GM23338 (cell line): ENCODE results near the gene YPEL4. TPM values are rescaled to one million over a fixed set of nuclear protein-coding genes. Genes with fewer than 3 reads are reported as not detected.

Experiments
- ATAC-seq: fragments of 200-7000 bp; cut with Tn5 transposase; 3 replicates; pipeline ENCODE4 v1.9.1; 2020
- DNase-seq: peaks from one replicate; pipeline ENCODE4 v3.0.0-alpha.2; 2015; ENCODE audit warnings: low spot score
- H2AFZ ChIP-seq: fragments of 200-600 bp; sonication (generic); 2 replicates; pipeline ENCODE4 v1.8.0; 2016; ENCODE audit warnings: antibody characterized with exemption, mild to moderate bottlenecking, moderate library complexity
- H3F3A ChIP-seq: fragments of 200-600 bp; sonication (generic); replicated peaks from 2 replicates; pipeline ENCODE4 v1.8.0; 2017; ENCODE audit warnings: antibody characterized with exemption, mixed run types, low read depth
- H3K27ac ChIP-seq: fragments of 200-600 bp; sonication (generic); 2 replicates; pipeline ENCODE4 v1.6.1; 2016; ENCODE audit warnings: low read depth
- H3K27me3 ChIP-seq: fragments of 200-600 bp; sonication (generic); 2 replicates; pipeline ENCODE4 v1.8.0; 2016; ENCODE audit warnings: mild to moderate bottlenecking, mixed run types, moderate library complexity; ENCODE audit not compliant: insufficient read depth
- H3K36me3 ChIP-seq: fragments of 200-600 bp; sonication (generic); 2 replicates; pipeline ENCODE4 v1.8.0; 2016; ENCODE audit warnings: mild to moderate bottlenecking; ENCODE audit not compliant: insufficient read depth
- H3K4me1 ChIP-seq: fragments of 200-600 bp; sonication (generic); 2 replicates; pipeline ENCODE4 v1.8.0; 2016; ENCODE audit warnings: mild to moderate bottlenecking, moderate library complexity; ENCODE audit not compliant: insufficient read depth
- H3K4me2 ChIP-seq: fragments of 200-600 bp; sonication (generic); 2 replicates; pipeline ENCODE4 v1.7.1; 2017; ENCODE audit warnings: mixed run types
- H3K4me3 ChIP-seq: fragments of 200-600 bp; sonication (generic); 2 replicates; pipeline ENCODE4 v1.6.1; 2016; ENCODE audit warnings: mixed run types
- H3K79me2 ChIP-seq: fragments of 200-600 bp; sonication (generic); replicated peaks from 2 replicates; pipeline ENCODE4 v1.8.0; 2017; ENCODE audit warnings: mild to moderate bottlenecking; ENCODE audit not compliant: insufficient read depth
- H3K9me2 ChIP-seq: fragments of 200-600 bp; sonication (generic); 2 replicates; pipeline ENCODE4 v1.8.0; 2017; ENCODE audit not compliant: insufficient read depth
- H4K20me1 ChIP-seq: fragments of 200-600 bp; sonication (generic); replicated peaks from 2 replicates; pipeline ENCODE4 v1.8.0; 2017; ENCODE audit warnings: mild to moderate bottlenecking; ENCODE audit not compliant: insufficient read depth
- H3K27ac Mint-ChIP-seq: 2 replicates; pipeline ENCODE4 v1.8.0; 2020; ENCODE audit warnings: inconsistent platforms, mild to moderate bottlenecking, moderate library complexity, mixed read lengths
- H3K27me3 Mint-ChIP-seq: 3 replicates; pipeline ENCODE4 v1.8.0; 2022; ENCODE audit warnings: low read depth, mild to moderate bottlenecking, moderate library complexity, mixed read lengths, inconsistent platforms; ENCODE audit not compliant: insufficient read depth, poor library complexity
- H3K36me3 Mint-ChIP-seq: 3 replicates; pipeline ENCODE4 v1.8.0; 2021; ENCODE audit warnings: low read depth, mild to moderate bottlenecking, inconsistent platforms, moderate library complexity, mixed read lengths
- H3K4me1 Mint-ChIP-seq: 3 replicates; pipeline ENCODE4 v1.8.0; 2020; ENCODE audit warnings: mild to moderate bottlenecking, inconsistent platforms, mixed read lengths
- H3K4me3 Mint-ChIP-seq: 3 replicates; pipeline ENCODE4 v1.8.0; 2021; ENCODE audit warnings: moderate library complexity, mild to moderate bottlenecking, inconsistent platforms, mixed read lengths
- H3K9me3 Mint-ChIP-seq: 3 replicates; pipeline ENCODE4 v1.8.0; 2020; ENCODE audit warnings: moderate library complexity, mild to moderate bottlenecking, inconsistent platforms, mixed read lengths
- CREB1 ChIP-seq: fragments of 250-450 bp; sonication (Bioruptor Pico); IDR thresholded peaks from 2 replicates; pipeline ENCODE4 v1.5.0; 2020; ENCODE audit warnings: low read depth, mild to moderate bottlenecking, moderate library complexity
- ETS1 ChIP-seq: IDR thresholded peaks from 2 replicates; pipeline ENCODE4 v1.6.1; 2016; ENCODE audit warnings: antibody characterized with exemption
- EZH2phosphoT487 ChIP-seq: fragments of 200-600 bp; sonication (generic); IDR thresholded peaks from one replicate; pipeline ENCODE4 v1.8.1; 2018; ENCODE audit warnings: antibody characterized with exemption; ENCODE audit not compliant: unreplicated experiment
- NANOG ChIP-seq: IDR thresholded peaks from 2 replicates; pipeline ENCODE4 v1.6.1; 2016; ENCODE audit warnings: antibody characterized with exemption, borderline replicate concordance
- POLR2AphosphoS5 ChIP-seq: IDR thresholded peaks from 2 replicates; pipeline ENCODE4 v1.6.1; 2016; ENCODE audit warnings: antibody characterized with exemption, low read depth
- REST ChIP-seq: IDR thresholded peaks from one replicate; pipeline ENCODE4 v1.6.1; 2018; ENCODE audit warnings: antibody characterized with exemption; ENCODE audit not compliant: unreplicated experiment
- STAT1 ChIP-seq: IDR thresholded peaks from one replicate; pipeline ENCODE4 v1.6.1; 2016; ENCODE audit warnings: antibody characterized with exemption; ENCODE audit not compliant: unreplicated experiment
- ZNF114 ChIP-seq: fragments of 250-450 bp; sonication (Bioruptor Pico); IDR thresholded peaks from 2 replicates; pipeline ENCODE4 v1.5.0; 2020; ENCODE audit warnings: mild to moderate bottlenecking, moderate library complexity
- ZNF331 ChIP-seq: fragments of 250-450 bp; sonication (Bioruptor Pico); IDR thresholded peaks from 2 replicates; pipeline ENCODE4 v1.5.0; 2020; ENCODE audit warnings: low read depth, mild to moderate bottlenecking, moderate library complexity
- ZNF462 ChIP-seq: fragments of 250-450 bp; sonication (Bioruptor Pico); IDR thresholded peaks from 2 replicates; pipeline ENCODE4 v1.5.0; 2020; ENCODE audit warnings: mild to moderate bottlenecking, moderate library complexity
- long read RNA-seq: library from polyadenylated mRNA; unstranded; transcript quantifications from one replicate; pipeline ENCODE4 v2.0.0, GENCODE V29; 2020; ENCODE audit not compliant: unreplicated experiment
- polyA plus RNA-seq: library from polyadenylated mRNA; unstranded; fragments of >200 nt; fragmentation: Nextera tagmentation; extraction: Ambion mirVana; gene quantifications from 2 replicates; pipeline ENCODE4 v1.2.1, GENCODE V29; 2016
- total RNA-seq: library from RNA; depleted of rRNA; stranded (reverse); fragments of >200 nt; shearing (Covaris generic); gene quantifications from 2 replicates; pipeline ENCODE4 v1.2.3, GENCODE V29; 2014; rRNA removed

YPEL4 gene, protein sequence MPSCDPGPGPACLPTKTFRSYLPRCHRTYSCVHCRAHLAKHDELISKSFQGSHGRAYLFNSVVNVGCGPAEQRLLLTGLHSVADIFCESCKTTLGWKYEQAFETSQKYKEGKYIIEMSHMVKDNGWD
- total RNA-seq: 0.82 TPM in 1 of 2 replicates, not detected in the other
- 1.1 and 1.2 TPM in 2 replicates for polyA plus RNA-seq
- long read RNA-seq, partial matches to known transcripts: 0 of 1 reads
- long read RNA-seq, other reads (novel, unspliced or antisense): 1 of 1 reads

- H3K27ac ChIP-seq: no peak within 1 kb of the TSS
Measured at GRCh38 chr11:57649826-57650738, at the start of gene YPEL4. Gene YPEL4, minus strand, starts transcription at chr11:57649912. Its CDS starts 2,805 bp downstream, at chr11:57647107.

DNA sequence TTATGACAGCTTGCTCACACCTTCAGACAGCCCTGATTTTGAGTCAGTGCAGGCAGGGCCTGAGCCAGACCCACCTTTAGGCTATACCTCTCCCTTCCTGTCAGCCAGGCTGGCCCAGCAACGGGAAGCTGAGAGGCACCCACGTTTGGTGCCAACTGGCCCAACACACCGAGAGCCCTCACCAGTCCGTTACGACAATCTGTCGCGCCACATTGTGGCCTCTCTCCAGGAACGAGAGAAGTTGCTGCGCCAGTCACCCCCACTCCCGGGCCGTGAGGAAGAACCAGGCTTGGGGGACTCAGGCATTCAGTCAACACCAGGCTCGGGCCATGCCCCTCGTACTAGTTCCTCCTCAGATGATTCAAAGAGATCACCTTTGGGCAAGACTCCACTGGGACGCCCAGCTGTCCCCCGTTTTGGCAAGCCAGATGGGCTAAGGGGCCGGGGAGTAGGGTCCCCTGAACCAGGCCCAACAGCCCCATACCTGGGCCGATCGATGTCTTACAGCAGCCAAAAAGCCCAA, 49.2 kb upstream of the YPEL4 start:
- no peak for ATAC-seq
- H4K20me1 ChIP-seq: peaks cover 11% of the 10 kb centered on the region
- Mint-ChIP-seq H3K9me3 (no peaks in the 10 kb centered on the region), H3K4me1 (no peaks in the 10 kb centered on the region), H3K27ac (no peak overlapping the region), H3K27me3 (peaks cover 6% of the 10 kb centered on the region), H3K4me3 (no peak overlapping the region), H3K36me3 (peaks cover 79% of the 10 kb centered on the region)
- H3K36me3 ChIP-seq: peaks cover 41% of the 10 kb centered on the region
- no peak overlapping the region for H3K4me3 ChIP-seq
- no peak overlapping the region for H3K4me2 ChIP-seq
- H3F3A ChIP-seq: peaks cover 16% of the 10 kb centered on the region
- no peak for DNase-seq
- no peak overlapping the region for H3K27ac ChIP-seq
- H3K79me2 ChIP-seq: no peaks in the 10 kb centered on the region
- no peak overlapping the region for H2AFZ ChIP-seq
- H3K27me3 ChIP-seq: no peaks in the 10 kb centered on the region
- no peaks in the 10 kb centered on the region for H3K4me1 ChIP-seq
- no peaks in the 10 kb centered on the region for H3K9me2 ChIP-seq
- no peak for TF ChIP-seq REST
- no peak for TF ChIP-seq ZNF462

More at GRCh38 chr11:57649826-57650738, at the start of gene YPEL4:
- Mint-ChIP-seq H3K27me3 (peaks cover 71% of the 10 kb centered on the region), H3K9me3 (peaks cover 13% of the 10 kb centered on the region), H3K4me1 (peaks cover 74% of the 10 kb centered on the region), H3K36me3 (no peaks in the 10 kb centered on the region; the same call in 2 of the 3 replicates), H3K4me3 (peak within 1 kb of the TSS; percentile 73), H3K27ac (peak within 1 kb of the TSS; percentile 92)
- peaks cover 41% of the 10 kb centered on the region for H3F3A ChIP-seq
- H3K36me3 ChIP-seq: no peaks in the 10 kb centered on the region
- H3K4me1 ChIP-seq: peaks cover 58% of the 10 kb centered on the region
- DNase-seq (peak; percentile 69), ATAC-seq (peak; percentile 11)
- peaks cover 13% of the 10 kb centered on the region; the same call in 1 of the 2 replicates for H4K20me1 ChIP-seq
- peaks cover 10% of the 10 kb centered on the region for H3K9me2 ChIP-seq
- peak; percentile 32 for TF ChIP-seq POLR2AphosphoS5
- peak; percentile 65 for TF ChIP-seq CREB1
- TF ChIP-seq ETS1: no peak
- no peak for TF ChIP-seq EZH2phosphoT487
- TF ChIP-seq STAT1: no peak
- no peak; the same call in 1 of the 2 replicates for TF ChIP-seq NANOG
- TF ChIP-seq ZNF331 (CRISPR knock-in tag): no peak
- no peak for TF ChIP-seq ZNF114 (CRISPR knock-in tag)
- peak within 1 kb of the TSS; percentile 98 for H3K4me2 ChIP-seq
- peaks cover 35% of the 10 kb centered on the region for H3K27me3 ChIP-seq
- no peaks in the 10 kb centered on the region for H3K79me2 ChIP-seq
- peak within 1 kb of the TSS; percentile 73 for H3K4me3 ChIP-seq
- H2AFZ ChIP-seq: no peak within 1 kb of the TSS
